Stimulated activated CD8-positive, alpha-beta memory T cell treated with anti-CD3 and anti-CD28 coated beads, Interleukin-15, amount 100 ng/mL, for 4 hours (primary cell): ENCODE data around the gene GPR84.

Source experiments
- DNase-seq, 2 donors: peaks; one replicate each; pipeline ENCODE4 v3.0.0-alpha.2; 2020; ENCODE audit warnings: low read depth in 2 of 2

GPR84 gene

DNA sequence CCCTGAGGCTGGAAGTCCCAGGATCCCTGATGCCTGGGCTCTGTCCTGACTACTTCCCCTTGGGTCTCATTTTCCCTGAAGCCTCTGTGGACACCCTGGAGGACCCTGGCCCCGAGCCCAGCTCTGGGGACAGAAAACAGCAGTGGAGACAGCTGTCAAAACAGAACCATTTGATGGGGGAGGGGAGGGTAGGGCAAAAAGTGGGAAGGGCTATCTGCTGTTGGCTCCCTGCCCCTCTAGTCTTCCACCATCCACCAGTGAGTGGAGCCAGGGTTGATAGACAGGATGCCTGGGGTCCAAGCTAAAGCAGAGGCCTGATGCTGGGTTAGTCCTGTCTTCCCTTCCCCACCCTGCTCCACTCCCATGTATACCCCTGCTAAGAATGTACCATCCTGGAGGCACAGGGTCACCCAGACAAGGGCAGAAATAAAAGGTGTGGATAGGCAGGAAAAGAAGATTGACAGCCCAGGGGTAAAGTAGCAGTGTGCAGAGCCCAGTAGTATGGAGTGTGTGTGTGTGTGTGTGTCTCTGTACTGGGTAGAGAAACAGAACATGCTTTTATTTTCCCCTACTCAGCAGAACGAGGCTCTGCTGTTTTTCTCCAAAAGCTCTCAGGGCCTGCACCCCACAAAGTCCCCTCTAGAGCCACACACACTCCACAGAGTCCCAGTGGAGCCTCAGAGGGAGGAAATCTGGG, 10.4 kb upstream of the GPR84 start:
- DNase-seq = no peak

DNA sequence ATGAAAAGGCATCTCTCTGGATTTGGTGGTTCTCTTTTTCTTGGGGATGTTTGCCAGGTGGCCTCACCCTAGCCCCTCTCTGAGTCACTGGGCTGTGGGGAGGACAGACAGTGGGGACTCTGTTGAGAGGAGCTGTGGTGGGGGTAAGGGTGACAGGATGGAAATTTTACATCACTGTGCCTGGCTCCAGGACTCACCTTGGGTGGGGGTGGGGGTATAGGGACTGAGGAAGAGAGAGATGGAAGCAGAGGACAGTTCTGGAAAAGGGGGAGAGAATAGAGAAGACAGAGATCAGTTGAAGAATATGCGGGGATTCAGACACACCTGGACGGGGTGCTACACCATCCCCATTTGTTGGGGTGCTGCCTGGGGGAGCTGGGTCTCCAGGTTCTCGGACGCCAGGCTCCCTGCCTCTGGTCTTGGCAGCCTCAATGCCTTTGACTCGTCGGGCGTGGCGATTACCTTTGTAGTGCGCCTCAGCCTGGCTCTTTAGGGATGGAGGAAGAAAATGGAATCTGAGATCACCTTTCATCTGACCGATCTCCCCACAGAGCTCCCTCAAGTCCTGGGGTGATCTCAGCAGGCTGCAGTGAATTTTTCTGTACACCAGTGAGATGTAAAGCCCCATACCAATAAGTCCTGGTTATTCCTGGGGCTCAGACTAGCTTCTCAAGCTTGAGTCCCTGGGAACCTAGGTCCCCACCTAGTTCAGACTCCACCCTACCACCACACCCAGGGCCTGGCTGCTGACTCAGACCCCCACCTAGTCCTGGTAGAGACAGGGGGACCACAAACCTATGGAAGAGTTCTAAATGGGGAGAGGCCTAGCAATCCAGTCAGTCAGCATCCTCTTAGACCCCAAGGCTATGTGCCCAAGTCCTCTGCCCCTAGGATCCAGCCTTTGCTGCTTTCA, 9.6 kb upstream of the GPR84 start:
- DNase-seq = no peak

DNA sequence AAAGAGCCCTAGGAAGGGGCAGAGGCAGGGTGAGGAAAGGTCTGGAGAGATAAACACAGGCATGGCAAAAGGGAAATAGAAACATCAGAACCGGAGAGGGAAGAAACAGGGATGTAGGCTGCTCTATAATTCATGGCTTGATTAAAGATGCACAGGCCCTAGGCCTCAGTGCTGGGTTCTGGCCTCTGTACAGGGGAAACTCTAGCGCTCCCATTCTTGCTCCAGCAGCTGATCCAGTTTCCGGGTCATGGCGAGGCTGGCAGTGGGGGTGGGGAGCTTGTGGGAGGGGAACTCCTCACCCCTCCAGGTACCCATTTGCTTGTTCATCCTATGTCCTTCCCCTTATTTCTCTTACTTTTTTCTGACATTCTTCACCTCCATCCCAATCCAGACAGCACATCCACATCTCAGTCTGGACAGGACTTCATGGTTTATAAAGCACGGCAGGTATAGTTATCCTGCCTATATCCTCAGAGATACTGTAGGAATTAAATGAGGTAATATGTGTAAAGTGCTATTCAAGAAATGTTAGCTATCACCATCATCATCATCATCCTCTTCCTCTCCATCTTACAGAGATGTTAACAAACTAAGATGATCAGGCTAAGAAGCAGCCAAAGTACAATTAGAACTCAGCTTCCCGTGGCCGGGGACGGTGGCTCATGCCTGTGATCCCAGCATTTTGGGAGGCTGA, 8.0 kb upstream of the GPR84 start:
- DNase-seq = no peak

DNA sequence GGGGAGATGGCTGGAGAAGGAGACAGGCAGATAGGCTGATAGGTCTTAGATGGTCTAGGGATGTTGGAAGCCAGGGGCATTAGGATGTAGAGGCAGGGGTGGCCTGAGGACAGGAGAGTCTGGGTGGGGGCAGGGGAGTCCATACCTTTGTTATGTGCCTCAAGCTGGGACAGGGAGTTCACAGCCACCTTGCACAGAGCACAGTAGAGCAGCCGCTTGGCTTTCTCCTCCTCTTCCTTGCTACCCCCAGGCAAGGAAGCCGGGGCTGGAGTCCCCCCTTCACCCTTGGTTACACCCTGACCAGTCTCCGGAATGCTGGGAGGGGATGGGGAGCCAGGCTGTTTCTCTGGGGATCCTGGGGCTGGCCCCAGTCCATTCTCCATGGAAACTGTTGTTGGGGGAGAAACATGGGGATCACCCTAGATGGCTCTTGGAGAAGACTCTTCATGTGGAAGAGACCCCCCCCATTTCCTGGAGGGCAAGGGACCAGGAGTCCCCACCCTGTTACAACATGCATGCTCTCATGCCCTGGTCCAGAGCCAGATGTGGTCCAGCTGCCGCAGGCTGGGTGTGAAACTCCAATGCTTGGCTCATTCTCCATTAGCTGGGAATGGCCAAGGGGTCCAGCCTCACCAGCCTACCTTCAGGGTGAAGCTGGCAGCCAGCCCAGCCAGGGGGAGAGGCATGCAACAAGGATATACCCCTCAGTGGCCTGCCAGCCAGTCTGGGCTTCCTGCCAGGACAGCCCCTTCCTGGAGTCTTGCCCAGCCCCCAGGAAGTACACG, 7.2 kb upstream of the GPR84 start:
- DNase-seq = no peak

DNA sequence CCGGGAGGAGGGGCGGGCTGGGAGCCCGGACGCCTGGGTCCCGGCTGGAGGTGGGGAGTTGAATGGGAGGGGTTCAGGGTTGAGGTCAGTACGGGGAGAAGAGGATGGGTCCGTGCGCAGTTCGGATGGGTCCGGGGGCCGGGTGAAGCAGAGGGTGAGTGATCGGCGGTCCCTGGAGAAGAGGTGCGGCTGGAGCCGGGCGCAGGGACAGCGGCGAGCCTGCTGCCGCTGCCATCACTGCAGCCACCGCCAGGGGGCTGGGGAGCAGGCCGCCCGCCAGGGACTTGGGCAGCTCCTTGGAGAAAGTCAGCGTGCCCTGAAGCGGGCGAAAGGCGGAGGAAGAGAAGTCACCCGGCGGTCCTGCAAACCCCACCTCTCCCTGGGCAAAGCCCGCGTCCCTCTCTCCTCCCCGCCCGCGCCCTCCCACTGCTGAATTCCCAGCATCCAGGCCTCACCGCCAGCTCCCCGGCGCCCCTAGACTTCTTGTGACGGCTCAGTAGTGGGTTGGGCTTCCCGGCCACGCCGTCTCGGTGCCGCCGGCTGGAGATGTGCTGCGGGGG, 6.0 kb upstream of the GPR84 start:
- DNase-seq = no peak

DNA sequence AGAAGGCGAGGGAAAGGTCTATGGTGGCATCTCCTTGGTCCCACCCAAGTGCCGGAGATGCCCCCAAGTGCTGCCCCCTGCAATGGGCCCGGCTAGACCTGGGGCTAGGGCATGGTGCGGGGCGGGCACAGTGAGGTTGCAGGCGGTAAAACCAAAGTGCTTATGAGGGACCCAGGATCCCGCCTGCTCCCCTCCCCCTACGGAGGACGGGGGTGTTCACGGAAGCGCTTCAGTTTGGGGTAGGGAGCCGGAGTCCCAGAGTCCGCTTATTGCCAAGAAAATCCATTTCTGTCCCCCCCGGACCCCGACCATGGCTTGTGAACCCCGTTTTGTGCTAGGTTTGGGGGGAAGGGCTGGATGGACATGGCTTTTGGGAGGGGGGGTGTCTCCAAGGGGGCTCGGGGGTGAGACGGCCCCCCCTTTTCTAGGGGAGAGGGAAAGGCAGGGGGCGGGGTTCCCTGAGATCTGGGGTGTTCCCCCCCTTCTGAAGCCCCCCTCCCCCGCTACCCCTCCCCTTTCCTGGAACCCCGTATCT, 5.4 kb upstream of the GPR84 start:
- DNase-seq = no peak

DNA sequence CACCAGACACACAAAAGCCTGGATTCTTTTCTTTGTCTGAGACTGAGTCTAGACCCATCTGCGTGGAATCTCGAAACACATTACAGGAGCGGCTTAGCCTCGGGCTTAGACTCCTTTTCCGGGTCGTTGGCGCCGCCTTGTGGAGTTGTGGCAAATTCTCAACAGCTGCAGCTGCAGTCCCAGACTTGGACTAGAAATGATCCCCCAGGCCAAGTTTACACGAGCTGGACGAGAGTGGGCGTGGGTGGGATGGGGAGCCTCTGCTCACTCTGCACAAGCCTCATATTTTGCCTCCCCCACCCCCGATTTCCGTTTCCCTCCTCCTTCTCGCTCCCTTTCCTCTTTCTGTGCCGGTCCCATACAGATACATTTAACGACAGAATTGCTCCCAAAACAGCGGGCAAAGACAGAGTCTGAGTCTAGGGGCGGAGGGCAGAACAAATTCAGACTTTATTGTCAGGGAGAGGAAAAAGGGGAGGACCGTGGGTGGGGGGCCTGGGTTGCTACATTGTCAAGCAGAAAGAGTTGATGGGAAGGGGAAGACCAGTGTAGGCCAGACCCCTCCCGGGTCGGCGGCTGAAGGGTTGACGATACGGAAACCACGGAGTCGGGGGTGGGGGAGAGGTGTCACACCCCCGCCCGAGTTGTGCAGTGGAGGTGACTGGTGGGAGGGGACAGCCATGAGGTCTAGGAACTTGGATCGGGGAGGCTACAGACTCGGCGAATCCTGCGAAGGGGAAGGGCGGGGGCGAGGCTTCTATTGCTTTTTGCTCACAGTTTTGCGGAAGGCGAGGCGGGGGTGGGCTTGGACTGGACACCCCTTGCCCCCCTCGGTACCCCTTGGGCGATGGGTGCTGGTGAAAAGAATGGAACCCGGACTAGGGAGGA, 4.7 kb upstream of the GPR84 start:
- DNase-seq = peak; percentile 70 to 76

DNA sequence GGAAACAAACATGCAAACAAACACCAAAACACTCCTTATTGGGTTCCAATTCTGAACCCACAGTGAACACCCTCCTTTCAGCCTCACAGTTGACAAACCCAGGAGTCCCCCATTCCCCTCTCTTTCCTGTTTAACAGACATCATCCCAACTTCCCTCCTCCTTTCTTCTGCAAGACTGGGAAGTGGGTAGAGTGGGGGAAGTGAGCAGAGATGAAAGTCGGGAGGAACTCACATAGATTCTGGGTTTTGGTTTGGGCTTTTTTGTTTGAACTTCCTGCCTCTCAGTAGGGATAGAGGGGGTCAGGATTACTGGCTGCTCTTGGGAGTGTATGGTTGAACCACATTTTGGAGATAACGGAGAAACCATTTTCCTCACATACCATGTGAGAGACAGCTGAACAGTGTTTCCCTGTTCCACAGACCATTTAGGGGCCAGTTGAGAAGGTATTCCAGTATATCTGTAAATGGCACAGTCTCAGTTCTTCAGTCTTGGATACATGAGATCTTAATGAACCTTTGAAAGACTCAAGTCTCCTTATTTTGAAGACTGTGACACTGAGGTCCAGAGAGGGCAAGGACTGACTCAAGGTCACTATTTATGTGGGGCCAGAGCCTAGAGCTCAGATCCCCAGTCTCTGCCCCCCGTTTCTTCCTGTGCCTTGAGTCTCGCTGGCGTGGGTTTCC, 3.9 kb upstream of the GPR84 start:
- no peak for DNase-seq

DNA sequence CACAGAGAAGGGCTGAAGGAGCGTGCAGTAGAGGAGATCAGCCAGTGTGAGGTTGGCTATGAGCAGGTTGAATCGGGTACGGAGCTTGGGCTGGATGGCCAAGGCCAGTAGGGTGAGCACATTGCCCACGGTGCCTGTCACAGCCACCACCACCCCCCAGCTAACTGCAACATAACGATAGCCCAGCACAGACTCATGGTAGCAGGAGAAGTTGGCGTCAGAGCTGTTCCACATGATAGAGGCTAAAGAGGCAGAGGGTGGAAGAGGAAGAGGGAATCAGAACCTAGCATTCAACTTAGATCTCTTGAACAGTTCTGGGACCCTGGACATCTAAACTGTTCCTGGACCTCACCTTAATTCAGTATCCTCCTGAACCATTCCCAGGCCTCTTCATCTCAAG, 668 bp downstream of the GPR84 start:
- DNase-seq = no peak

DNA sequence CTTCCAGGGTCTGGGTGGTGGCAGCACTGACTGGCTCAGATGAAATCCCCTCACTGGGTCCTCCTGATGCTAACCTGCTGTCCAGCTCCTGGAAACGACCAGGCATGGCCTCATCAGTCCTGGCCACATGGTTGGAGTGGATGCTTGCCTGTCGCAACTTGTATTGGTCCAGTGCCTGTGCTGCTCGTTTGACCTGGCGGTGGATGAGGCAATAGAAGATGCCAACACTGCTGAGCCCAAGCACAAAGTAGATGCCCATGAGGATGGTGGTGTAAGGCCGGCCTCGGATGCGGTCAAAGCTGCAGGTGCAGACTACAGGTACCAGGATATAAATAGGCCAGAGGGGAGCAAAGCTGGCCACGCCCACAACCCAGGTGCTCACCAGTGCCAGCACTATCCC, 1.2 kb downstream of the GPR84 start:
- DNase-seq = no peak

DNA sequence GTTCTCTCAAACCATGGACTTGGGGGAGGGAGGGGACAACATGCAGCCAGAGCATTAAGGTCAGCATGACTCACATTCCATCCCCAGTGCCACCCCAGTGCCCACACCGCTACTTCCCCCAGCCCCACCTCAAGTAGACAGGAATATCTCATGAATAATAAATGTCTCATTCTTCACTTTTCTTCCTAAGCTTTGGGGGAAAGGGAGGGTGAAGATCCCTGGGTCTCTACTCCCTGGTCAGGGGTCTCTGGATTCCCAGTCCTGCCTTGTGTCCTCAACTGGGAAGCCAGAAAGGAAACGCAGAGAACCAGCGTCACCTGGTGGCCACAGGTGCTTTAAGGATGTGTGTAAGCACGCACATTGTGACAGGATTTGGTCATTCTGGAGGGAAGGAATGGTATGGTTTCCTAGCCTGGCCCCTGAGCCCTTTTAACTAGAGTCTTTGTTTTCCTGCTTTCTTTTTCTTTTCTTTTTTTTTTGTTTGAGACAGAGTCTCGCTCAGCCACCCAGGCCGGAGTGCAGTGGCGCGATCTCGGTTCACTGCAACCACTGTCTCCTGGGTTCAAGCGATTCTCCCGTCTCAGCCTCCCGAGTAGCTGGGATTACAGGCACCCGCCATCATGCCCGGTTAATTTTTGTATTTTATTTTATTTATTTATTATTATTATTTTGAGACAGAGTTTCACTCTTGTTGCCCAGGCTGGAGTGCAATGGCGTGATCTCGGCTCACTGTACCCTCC, 3.4 kb downstream of the GPR84 start:
- DNase-seq = no peak

DNA sequence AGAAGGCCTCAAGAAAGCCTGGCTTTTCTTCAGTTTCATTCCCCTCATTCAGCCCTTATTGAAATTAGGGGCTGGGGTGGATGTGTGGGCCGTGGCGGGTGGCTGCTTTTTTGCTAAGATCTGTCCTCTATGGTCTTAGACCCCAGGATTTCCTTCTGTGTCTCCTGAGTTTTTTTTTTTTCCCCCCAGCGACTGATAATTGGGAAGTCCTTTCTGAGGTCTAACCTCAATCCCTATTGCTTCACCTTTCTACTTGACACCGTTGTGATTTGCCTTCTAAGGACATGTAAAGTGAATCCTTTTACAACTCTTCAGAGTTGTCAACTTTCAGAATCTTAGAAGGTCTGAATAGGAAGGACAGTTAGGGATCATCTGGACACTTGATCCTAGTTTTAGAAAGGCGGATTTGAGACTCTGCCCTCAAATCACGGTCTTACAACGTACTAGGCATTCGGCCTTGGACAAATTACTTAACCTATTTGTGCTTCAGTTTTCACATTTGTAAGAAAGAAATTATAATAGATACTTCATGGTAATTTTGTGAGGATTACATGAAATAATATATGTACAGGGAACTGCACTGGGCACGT, 4.4 kb downstream of the GPR84 start:
- no peak for DNase-seq

DNA sequence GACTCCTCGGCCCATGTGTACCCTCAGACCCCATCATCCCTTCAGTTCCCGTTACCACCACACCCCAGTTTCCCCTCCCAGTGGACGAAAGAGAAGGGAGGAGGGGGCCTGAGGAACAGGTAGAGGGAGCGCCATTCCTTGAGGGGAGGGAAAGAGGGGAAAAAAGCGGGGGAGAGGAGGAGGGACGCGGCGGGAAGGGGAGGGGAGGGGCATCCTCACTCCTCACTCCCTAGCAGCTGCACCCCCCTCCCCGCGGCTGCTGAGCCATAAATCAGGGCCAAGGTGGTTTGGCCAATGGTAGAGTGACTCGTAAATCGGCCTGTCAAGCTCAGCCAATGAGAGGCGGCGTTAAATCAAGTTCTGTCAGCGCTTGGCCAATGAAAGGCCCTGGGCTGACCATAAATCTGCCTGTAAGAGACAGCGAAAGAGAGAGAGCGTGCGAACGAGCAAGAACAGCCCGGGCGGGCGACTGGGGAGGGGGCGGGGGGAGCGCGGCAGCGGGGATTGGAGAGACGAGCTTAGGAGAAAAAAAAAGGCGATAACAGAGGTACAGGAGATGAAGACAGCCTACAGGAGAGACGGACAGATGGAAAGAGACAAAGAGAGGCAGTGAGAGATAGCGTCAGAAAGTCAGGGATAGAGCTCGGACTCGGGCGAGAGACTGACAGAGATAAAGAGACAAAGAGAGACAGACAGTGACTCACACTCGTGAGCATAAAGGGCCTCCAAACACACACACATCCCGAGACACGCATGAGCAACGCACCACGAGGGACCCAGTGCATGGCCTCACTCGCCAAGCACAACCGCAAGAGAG, 5.1 kb downstream of the GPR84 start:
- DNase-seq = peak; percentile 81 to 93

DNA sequence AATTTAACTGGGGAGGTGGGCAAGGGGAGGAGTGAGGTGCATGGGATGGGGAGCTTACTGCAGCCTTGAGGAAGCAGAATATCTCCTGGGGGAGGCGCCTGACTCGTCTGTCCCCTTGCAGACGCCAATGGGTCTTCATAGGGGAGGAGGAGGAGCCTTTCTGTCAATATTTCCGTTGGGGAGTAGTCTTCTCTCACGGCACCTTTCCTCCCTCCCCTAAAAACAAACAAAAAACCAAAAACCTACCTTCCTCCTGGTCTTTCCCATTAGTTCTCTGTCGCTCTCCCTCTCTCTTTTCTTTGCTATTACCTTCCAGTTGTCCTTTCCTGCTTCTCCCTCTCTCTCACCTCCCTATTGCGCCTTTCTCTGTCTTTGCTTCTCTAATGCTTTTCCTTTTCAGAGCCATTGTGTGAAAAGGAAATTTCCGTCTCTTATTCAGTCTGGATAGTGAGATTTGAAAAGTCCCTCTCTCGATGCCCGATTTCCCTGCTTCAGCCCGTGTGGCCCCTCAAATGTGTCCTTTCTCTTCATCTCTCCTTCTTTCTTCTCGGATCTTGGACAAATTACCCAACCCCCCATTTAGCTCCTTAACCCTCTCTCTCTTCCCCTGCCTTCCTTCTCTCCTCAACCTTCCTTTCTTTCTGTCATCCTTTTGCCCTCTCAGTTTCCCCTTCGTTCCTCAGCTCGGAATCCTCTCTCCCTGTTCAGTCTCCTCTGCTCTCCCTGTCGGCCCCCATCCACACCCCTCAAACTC, 5.9 kb downstream of the GPR84 start:
- peak in 1 of 2 donors; percentile 32 for DNase-seq

DNA sequence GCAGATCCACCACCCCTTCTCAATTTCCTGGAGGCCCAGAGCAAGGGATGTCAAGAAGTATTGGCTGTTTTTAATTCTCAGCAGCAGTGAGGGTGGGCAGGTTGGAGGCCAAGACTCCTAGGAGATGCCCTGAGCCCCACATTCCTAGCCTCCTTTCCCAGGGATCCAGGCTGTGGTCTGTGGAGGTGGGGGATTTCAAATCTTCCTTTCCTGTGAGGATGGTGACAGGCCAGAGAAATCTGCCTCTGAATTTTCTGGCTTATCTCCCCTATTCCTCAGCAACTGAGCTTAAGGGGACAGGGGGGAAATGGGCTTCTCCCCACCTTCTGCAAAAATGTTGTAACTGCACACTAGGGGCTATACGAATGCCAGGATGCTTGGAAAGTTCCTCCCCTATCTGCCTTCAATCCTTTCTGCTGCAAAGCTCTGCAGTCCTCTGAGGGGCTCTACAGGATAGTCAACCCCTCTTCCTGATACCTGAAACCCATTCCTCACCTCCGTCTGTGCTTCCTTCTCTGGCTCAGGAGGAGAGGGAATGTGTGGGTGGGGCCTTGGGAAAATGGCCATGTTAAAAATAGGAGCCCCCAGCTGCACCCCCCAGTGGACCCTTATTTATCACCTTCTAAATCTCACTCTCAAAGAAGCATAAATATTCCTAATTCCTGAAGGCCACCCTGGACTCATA, 6.6 kb downstream of the GPR84 start:
- DNase-seq = no peak

DNA sequence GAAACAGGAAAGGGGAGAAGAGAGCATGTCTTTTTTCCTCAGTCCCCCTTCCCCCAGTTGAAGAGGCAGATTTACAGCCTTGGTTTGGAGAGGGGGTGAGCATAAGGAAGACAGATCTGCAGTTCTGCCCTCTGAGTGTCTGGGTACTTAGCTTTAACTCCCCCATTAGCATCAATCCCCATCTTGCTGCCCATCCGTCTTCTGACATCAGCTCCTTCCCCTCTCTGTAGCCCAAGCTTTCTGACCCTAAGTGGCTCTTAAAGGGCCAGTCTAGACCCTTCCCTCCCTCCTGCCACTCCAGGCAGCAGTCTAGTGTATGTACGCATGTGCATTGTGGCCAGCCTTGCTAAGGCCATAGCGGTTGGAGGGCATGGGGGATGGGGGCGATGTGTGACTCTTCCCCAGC, 7.3 kb downstream of the GPR84 start:
- no peak for DNase-seq
